Gastrocnemius medialis (tissue), 4 donors: ENCODE measurements around the gene SLC9A6. TPM values are rescaled to one million over a fixed set of nuclear protein-coding genes. Genes with fewer than 3 reads are reported as not detected.

ENCODE experiments used
- ATAC-seq, 2 donors: fragments of 150-250 bp; one replicate each; pipeline ENCODE4 v1.9.1; 2016
- DNase-seq, 2 donors: peaks; one replicate each; pipeline ENCODE4 v3.0.0-alpha.2; 2019
- H3K27ac ChIP-seq, 4 donors: fragments of 200-600 bp; sonication (generic); 1 replicate in 1 of 4; 2 replicates in 3 of 4; pipeline ENCODE4 v1.5.1; 2016 to 2018; ENCODE audit warnings: mild to moderate bottlenecking in 2 of 4, moderate library complexity in 1 of 4
- H3K27me3 ChIP-seq, 3 donors: fragments of 200-600 bp; sonication (generic) in 2 of 3; 1 replicate in 1 of 3; 2 replicates in 2 of 3; pipeline versions ENCODE4 v1.5.1 to v1.6.0; 2016 to 2019; ENCODE audit warnings: mild to moderate bottlenecking in 1 of 3, moderate library complexity in 1 of 3
- H3K36me3 ChIP-seq, 2 donors: fragments of 200-600 bp; sonication (generic) in 1 of 2; one replicate each; pipeline ENCODE4 v1.5.1; 2017 to 2018
- H3K4me1 ChIP-seq, 2 donors: fragments of 200-600 bp; sonication (generic) in 1 of 2; one replicate each; pipeline ENCODE4 v1.5.1; 2016 to 2017; ENCODE audit warnings: mild to moderate bottlenecking in 2 of 2
- H3K4me3 ChIP-seq, 4 donors: fragments of 200-600 bp; sonication (generic) in 3 of 4; 1 replicate in 1 of 4; 2 replicates in 3 of 4; pipeline ENCODE4 v1.5.1; 2016 to 2019; ENCODE audit warnings: mild to moderate bottlenecking in 2 of 4
- H3K9me3 ChIP-seq, 3 donors: fragments of 200-600 bp; sonication (generic) in 2 of 3; 1 replicate in 1 of 3; 2 replicates in 2 of 3; pipeline ENCODE4 v1.5.1; 2016 to 2019
- POLR2A ChIP-seq, 2 donors: fragments of 450-650 bp; IDR thresholded peaks; one replicate each; pipeline ENCODE4 v1.6.1; 2017; ENCODE audit warnings: antibody characterized with exemption in 2 of 2, mild to moderate bottlenecking in 2 of 2, moderate library complexity in 2 of 2
- in situ Hi-C, 4 donors: fragments of 200-750 bp; cut with MboI; loops; one replicate each; pipeline versions ENCODE4 v1.15.0 to v1.8.0; 2017; ENCODE audit warnings: low sequenced_read_pairs in 4 of 4
- intact Hi-C: fragments of 100-400 bp; cut with DNase I; formaldehyde crosslinking; loops from one replicate; pipeline ENCODE4 v1.15.1; 2023; ENCODE audit warnings: low total_unique reads
- total RNA-seq, 4 donors: library from RNA; depleted of rRNA; stranded (reverse); fragments of >200 nt; gene quantifications; one replicate each; pipeline versions ENCODE4 v1.1.0 to v1.2.3, GENCODE V29; 2016
- TF ChIP-seq, protein P1 (sequence below), 5 experiments: fragments of 450-650 bp in 3 of 5; fragments of 200-600 bp in 2 of 5; sonication (generic) in 2 of 5; IDR thresholded peaks in 4 of 5; conservative IDR thresholded peaks in 1 of 5; 1 replicate in 4 of 5; 2 replicates in 1 of 5; pipeline ENCODE4 v1.5.1; 2016 to 2019; ENCODE audit warnings: antibody characterized with exemption in 5 of 5, mild to moderate bottlenecking in 3 of 5, moderate library complexity in 3 of 5

SLC9A6 gene
- total RNA-seq, 4 donors from 2014 or later = 13.3 to 18.7 (median 15.2) TPM

DNA sequence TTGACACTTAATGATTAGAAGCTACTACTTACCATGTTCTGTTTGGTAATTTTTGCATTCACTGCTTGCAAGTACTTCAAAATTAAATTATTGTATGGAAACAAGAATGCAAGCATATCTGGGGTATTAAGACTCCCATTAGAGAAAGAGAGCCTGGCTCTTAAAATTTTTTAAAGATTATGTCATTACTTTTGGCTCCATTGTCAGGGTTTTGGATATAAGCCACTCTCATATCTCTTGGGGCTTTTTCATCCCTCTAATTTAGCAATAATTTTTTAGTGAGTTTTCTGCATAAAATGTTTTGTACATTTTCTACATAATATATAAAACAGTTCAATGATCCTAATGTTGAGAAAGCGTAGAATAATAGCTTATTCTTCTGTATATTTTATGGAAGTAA lies 49.4 kb downstream of the SLC9A6 start:
- Histone ChIP-seq H3K27ac (peak overlapping the region in 2 of 4 donors; percentile 9 to 26), H3K36me3 (no peaks in the 10 kb centered on the region), H3K9me3 (no peaks in the 10 kb centered on the region), H3K4me1 (peaks cover 9 to 19% of the 10 kb centered on the region in 2 donors), H3K4me3 (no peak overlapping the region), H3K27me3 (no peaks in the 10 kb centered on the region)
- intact Hi-C loops = no loop called here
- TF ChIP-seq, protein P1, sequence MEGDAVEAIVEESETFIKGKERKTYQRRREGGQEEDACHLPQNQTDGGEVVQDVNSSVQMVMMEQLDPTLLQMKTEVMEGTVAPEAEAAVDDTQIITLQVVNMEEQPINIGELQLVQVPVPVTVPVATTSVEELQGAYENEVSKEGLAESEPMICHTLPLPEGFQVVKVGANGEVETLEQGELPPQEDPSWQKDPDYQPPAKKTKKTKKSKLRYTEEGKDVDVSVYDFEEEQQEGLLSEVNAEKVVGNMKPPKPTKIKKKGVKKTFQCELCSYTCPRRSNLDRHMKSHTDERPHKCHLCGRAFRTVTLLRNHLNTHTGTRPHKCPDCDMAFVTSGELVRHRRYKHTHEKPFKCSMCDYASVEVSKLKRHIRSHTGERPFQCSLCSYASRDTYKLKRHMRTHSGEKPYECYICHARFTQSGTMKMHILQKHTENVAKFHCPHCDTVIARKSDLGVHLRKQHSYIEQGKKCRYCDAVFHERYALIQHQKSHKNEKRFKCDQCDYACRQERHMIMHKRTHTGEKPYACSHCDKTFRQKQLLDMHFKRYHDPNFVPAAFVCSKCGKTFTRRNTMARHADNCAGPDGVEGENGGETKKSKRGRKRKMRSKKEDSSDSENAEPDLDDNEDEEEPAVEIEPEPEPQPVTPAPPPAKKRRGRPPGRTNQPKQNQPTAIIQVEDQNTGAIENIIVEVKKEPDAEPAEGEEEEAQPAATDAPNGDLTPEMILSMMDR (IDR thresholded peaks at IDR 0.05 in 4 of 5, conservative IDR thresholded peaks at IDR 0.05 in 1 of 5) = no peak
- no peak for TF ChIP-seq POLR2A (IDR thresholded peaks at IDR 0.05)
- DNase-seq = no peak
- in situ Hi-C loops = loop anchor here (5.0 to 25.0 kb wide), 5 partner anchors 128 to 230 kb away; partner anchors contain the start of gene MAP7D3 (in 1 of the 4)
- no peak for ATAC-seq

DNA sequence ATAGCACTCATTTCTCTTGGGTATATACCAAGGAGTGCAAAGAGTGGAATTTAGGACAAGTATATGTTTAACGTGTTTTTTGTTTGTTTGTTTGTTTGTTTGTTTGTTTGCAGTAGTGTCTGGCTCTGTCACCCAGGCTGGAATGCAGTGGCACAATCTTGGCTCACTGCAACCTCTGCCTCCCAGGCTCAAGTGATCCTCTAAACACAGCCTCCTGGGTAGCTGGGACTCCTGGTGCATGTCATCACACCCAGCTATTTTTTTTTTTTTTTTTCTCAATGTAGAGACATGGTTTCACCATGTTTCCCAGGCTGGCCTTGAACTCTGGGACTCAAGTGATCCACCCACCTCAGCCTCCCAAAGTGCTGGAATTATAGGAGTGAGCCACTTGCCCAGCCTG lies 50.4 kb downstream of the SLC9A6 start:
- intact Hi-C loops = no loop called here
- H3K27me3 ChIP-seq = no peaks in the 10 kb centered on the region
- H3K4me1 ChIP-seq = peaks cover 4 to 10% of the 10 kb centered on the region in 2 donors
- ATAC-seq (no peak), DNase-seq (no peak)
- H3K4me3 ChIP-seq = no peak overlapping the region
- in situ Hi-C loops = loop anchor here (10.0 to 25.0 kb wide), 4 partner anchors 127 to 229 kb away; partner anchors contain the start of gene MAP7D3 (in 1 of the 4)
- H3K36me3 ChIP-seq = no peaks in the 10 kb centered on the region
- H3K27ac ChIP-seq = no peak overlapping the region
- TF ChIP-seq POLR2A (IDR thresholded peaks at IDR 0.05) = no peak
- TF ChIP-seq, protein P1 (IDR thresholded peaks at IDR 0.05 in 4 of 5, conservative IDR thresholded peaks at IDR 0.05 in 1 of 5) = no peak
- H3K9me3 ChIP-seq = no peaks in the 10 kb centered on the region

DNA sequence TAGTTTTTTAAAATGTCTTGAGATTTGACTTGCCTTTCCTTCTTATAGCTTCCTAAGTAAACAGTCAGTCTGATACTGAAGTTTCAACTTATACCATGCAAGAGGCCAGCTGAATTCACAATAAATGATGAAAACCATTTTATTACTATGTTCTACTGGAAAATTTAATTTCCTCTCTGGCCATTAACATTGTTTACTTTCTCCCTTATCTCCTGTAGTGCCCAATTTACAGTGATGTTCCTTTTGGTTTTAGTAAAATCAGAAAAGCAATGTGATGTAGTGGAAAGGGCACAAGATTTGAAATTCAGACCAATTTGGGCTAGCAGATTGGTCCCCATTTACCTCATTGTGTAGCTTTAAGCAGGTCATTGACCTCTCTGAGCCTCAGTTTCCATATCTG lies 54.2 kb downstream of the SLC9A6 start:
- Histone ChIP-seq H3K36me3 (no peaks in the 10 kb centered on the region), H3K4me3 (no peak overlapping the region), H3K9me3 (no peaks in the 10 kb centered on the region), H3K27me3 (no peaks in the 10 kb centered on the region), H3K27ac (no peak overlapping the region), H3K4me1 (no peaks in the 10 kb centered on the region)
- no peak for ATAC-seq
- TF ChIP-seq POLR2A (IDR thresholded peaks at IDR 0.05) = no peak
- TF ChIP-seq, protein P1 (IDR thresholded peaks at IDR 0.05 in 4 of 5, conservative IDR thresholded peaks at IDR 0.05 in 1 of 5) = no peak
- intact Hi-C loops (no loop called here), in situ Hi-C loops (loop anchor here (10.0 to 25.0 kb wide), 4 partner anchors 123 to 225 kb away; partner anchors contain the start of gene MAP7D3 (in 1 of the 4))
- no peak for DNase-seq

DNA sequence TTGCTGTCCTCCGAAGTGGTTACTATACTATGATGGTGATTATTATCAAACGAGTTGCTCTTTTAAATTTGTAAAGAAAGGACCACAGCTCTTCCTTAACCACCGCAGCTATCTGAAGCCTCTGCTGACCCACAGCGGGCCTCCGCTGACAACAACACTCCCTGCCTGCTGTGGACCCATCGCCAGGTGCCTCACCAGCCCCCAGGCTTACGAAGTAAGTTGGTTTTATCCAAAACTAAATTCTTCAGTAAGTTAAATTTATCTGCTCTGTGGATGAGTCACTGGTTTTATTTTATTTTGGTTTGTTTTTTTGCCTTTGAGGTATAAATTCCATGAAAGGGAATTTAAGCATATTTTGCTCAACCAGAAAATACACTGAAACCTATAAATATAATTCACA lies 54.7 kb downstream of the SLC9A6 start:
- Histone ChIP-seq H3K27me3 (no peaks in the 10 kb centered on the region), H3K9me3 (no peaks in the 10 kb centered on the region), H3K27ac (no peak overlapping the region), H3K4me1 (no peaks in the 10 kb centered on the region), H3K36me3 (no peaks in the 10 kb centered on the region), H3K4me3 (no peak overlapping the region)
- DNase-seq = no peak
- ATAC-seq = no peak
- in situ Hi-C loops = loop anchor here (10.0 to 25.0 kb wide), 4 partner anchors 122 to 225 kb away; partner anchors contain the start of gene MAP7D3 (in 1 of the 4)
- TF ChIP-seq, protein P1 (IDR thresholded peaks at IDR 0.05 in 4 of 5, conservative IDR thresholded peaks at IDR 0.05 in 1 of 5) = no peak
- TF ChIP-seq POLR2A (IDR thresholded peaks at IDR 0.05) = no peak
- intact Hi-C loops = no loop called here
